Breast epithelium (tissue), 4 donors: ENCODE data around the gene TMCC1. TPM values are rescaled to one million over a fixed set of nuclear protein-coding genes. Genes with fewer than 3 reads are reported as not detected.

ENCODE experiments used
- DNase-seq, 2 donors: peaks; one replicate each; pipeline ENCODE4 v3.0.0-alpha.2; 2019; ENCODE audit warnings: low spot score in 2 of 2
- H3K27ac ChIP-seq, 2 donors: fragments of 200-600 bp; sonication (generic) in 1 of 2; one replicate each; pipeline ENCODE4 v1.5.1; 2016 to 2019; ENCODE audit warnings: mild to moderate bottlenecking in 1 of 2
- H3K27me3 ChIP-seq, 2 donors: fragments of 200-600 bp; sonication (generic) in 1 of 2; one replicate each; pipeline versions ENCODE4 v1.5.1 to v1.6.0; 2017 to 2019; ENCODE audit warnings: control low read depth in 1 of 2, mild to moderate bottlenecking in 1 of 2
- H3K36me3 ChIP-seq: fragments of 200-600 bp; one replicate; pipeline ENCODE4 v1.5.1; 2019
- H3K4me1 ChIP-seq, 2 donors: fragments of 200-600 bp; sonication (generic); one replicate each; pipeline ENCODE4 v1.5.1; 2016 to 2019; ENCODE audit warnings: control low read depth in 1 of 2
- H3K4me3 ChIP-seq, 3 donors: fragments of 200-600 bp; sonication (generic); 1 replicate in 2 of 3; 2 replicates in 1 of 3; pipeline ENCODE4 v1.5.1; 2016 to 2019; ENCODE audit warnings: mild to moderate bottlenecking in 3 of 3, moderate library complexity in 2 of 3
- H3K9me3 ChIP-seq, 2 donors: fragments of 200-600 bp; sonication (generic) in 1 of 2; one replicate each; pipeline ENCODE4 v1.5.1; 2016 to 2019; ENCODE audit warnings: control low read depth in 1 of 2
- CTCF ChIP-seq, 3 donors: fragments of 450-650 bp; IDR thresholded peaks; one replicate each; pipeline ENCODE4 v1.5.1; 2016 to 2017; ENCODE audit warnings: antibody characterized with exemption in 3 of 3, mild to moderate bottlenecking in 3 of 3, moderate library complexity in 3 of 3
- POLR2A ChIP-seq: fragments of 450-650 bp; IDR thresholded peaks from one replicate; pipeline ENCODE4 v1.6.1; 2016; ENCODE audit warnings: antibody characterized with exemption, mild to moderate bottlenecking, moderate library complexity
- POLR2AphosphoS5 ChIP-seq, 3 donors: sonication (generic); formaldehyde crosslinking; IDR thresholded peaks; one replicate each; pipeline ENCODE4 v1.6.1; 2017; ENCODE audit warnings: antibody characterized with exemption in 3 of 3
- intact Hi-C: fragments of 100-400 bp; cut with DNase I; formaldehyde crosslinking; loops from one replicate; pipeline ENCODE4 v1.15.1; 2023; ENCODE audit warnings: low total_unique reads
- total RNA-seq, 3 donors: library from RNA; depleted of rRNA; stranded (reverse); fragments of >200 nt; gene quantifications; one replicate each; pipeline ENCODE4 v1.1.0, GENCODE V29; 2016

TMCC1 gene
- total RNA-seq, 3 donors from 2014 or later: 29.4 to 48.1 (median 29.8) TPM

DNA sequence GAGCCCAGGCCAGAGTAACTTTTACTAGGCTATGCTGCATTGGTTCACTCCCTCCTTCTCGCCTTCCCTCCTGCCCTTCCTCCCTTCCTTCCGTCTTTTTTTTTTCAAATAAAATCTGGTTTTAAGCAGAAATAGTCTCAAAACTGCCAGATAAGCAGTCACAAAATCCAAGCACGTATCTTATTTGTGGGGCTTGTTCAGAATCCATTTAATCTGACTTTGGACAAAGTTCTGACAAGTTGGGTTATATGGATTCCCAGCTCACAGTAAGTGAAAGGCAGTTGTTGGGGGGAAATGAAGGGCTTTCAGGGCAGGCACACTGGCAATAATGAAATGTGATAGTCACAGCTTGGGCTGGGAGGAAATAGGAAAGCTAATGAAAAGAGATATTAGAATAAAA, 255.0 kb downstream of the TMCC1 start:
- Histone ChIP-seq H3K4me3 (no peak overlapping the region), H3K27me3 (no peaks in the 10 kb centered on the region)
- intact Hi-C loops: no loop called here

GRCh38 chr3:129636082-129636481, 257.4 kb downstream of the TMCC1 start:
- TF ChIP-seq POLR2A: no peak
- no peak for TF ChIP-seq CTCF (IDR thresholded peaks at IDR 0.05)
- no peak for TF ChIP-seq POLR2AphosphoS5 (IDR thresholded peaks at IDR 0.05)
- Histone ChIP-seq H3K27ac (no peak overlapping the region), H3K4me1 (no peaks in the 10 kb centered on the region), H3K9me3 (no peaks in the 10 kb centered on the region), H3K36me3 (no peaks in the 10 kb centered on the region), H3K27me3 (no peaks in the 10 kb centered on the region), H3K4me3 (no peak overlapping the region)
- no peak for DNase-seq
- intact Hi-C loops: no loop called here

More for the DNA sequence above, 255.0 kb downstream of the TMCC1 start:
- DNase-seq: no peak
- no peaks in the 10 kb centered on the region for H3K4me1 ChIP-seq
- no peaks in the 10 kb centered on the region for H3K36me3 ChIP-seq
- no peak for TF ChIP-seq CTCF (IDR thresholded peaks at IDR 0.05)
- no peak for TF ChIP-seq POLR2AphosphoS5 (IDR thresholded peaks at IDR 0.05)
- TF ChIP-seq POLR2A: no peak
- no peaks in the 10 kb centered on the region for H3K9me3 ChIP-seq
- H3K27ac ChIP-seq: no peak overlapping the region

GRCh38 chr3:129635656-129636055, 257.9 kb downstream of the TMCC1 start:
- Histone ChIP-seq H3K27ac (no peak overlapping the region), H3K4me1 (no peaks in the 10 kb centered on the region), H3K27me3 (no peaks in the 10 kb centered on the region), H3K9me3 (no peaks in the 10 kb centered on the region), H3K36me3 (no peaks in the 10 kb centered on the region), H3K4me3 (no peak overlapping the region)
- DNase-seq: no peak
- intact Hi-C loops: no loop called here
- TF ChIP-seq CTCF (IDR thresholded peaks at IDR 0.05): no peak
- TF ChIP-seq POLR2AphosphoS5 (IDR thresholded peaks at IDR 0.05): no peak

DNA sequence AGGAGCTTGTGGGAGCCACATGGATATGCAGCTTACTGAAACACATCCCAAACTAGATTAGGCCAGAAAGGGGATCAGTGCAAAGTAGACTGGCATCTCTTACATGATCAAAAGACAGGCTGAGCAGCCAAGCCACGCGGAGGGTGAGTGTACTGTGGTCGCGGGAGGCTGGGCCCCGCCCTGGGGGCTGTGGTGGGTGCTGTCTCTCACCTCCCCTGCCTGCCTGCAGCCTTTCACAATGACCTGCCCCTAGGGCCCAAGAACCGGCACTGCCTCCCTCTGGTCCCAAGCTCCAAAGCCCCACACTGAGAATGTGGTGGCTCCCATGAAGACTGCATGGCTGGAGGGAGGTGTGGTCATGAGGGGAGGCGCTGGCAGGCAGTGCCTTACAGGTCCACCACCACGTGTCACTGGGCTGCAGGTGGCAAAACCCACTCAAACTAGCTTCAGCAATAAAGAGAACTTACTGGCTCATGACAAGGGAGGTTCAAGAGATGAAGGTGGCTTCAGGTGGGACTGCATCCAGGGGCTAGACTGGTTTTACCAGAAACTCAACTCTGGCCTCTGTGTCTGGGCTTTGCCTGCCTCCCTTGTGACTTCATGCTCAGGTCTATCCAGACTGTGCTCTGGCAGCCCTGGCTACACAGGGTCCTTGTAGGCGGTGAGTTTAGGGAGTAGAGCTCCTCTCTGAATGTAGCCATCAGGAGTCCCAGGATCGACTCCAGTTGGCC, 259.6 kb downstream of the TMCC1 start:
- H3K36me3 ChIP-seq: no peaks in the 10 kb centered on the region
- no peaks in the 10 kb centered on the region for H3K4me1 ChIP-seq
- intact Hi-C loops: no loop called here
- no peaks in the 10 kb centered on the region for H3K27me3 ChIP-seq
- TF ChIP-seq POLR2A (no peak), POLR2AphosphoS5 (IDR thresholded peaks at IDR 0.05) (no peak), CTCF (IDR thresholded peaks at IDR 0.05) (no peak)
- no peak overlapping the region for H3K4me3 ChIP-seq
- DNase-seq: no peak
- no peak overlapping the region for H3K27ac ChIP-seq
- no peaks in the 10 kb centered on the region for H3K9me3 ChIP-seq

GRCh38 chr3:129632977-129633376, 260.5 kb downstream of the TMCC1 start:
- intact Hi-C loops: no loop called here
- no peaks in the 10 kb centered on the region for H3K36me3 ChIP-seq
- H3K4me3 ChIP-seq: no peak overlapping the region
- no peaks in the 10 kb centered on the region for H3K9me3 ChIP-seq
- H3K4me1 ChIP-seq: peaks cover 0 to 4% of the 10 kb centered on the region in 2 donors
- no peak for DNase-seq
- TF ChIP-seq POLR2A: no peak
- H3K27me3 ChIP-seq: no peaks in the 10 kb centered on the region
- no peak overlapping the region for H3K27ac ChIP-seq
